ENCODE data around the gene POLD1. TPM values are rescaled to one million over a fixed set of nuclear protein-coding genes. Genes with fewer than 3 reads are reported as not detected.
A peak's percentile ranks its signal among the peaks of the same experiment; 100 is the strongest.
"Not testable (repeated sequence)": the region's sequence is repeated elsewhere in the genome, so short reads cannot be mapped to it uniquely, and the experiment has no call there.

Gene POLD1
- total RNA-seq (10 to 100 TPM in 8 of 9 donors, 1 to 10 TPM in 1; 8.4 to 59.0 (median 15.7) TPM), polyA plus RNA-seq (10 to 100 TPM in 2 of 3 donors, 1 to 10 TPM in 1; 1.9 to 93.9 (median 40.1) TPM)
- long read RNA-seq, donor 1, partial matches to known transcripts: 0 of 3 reads
- long read RNA-seq, donor 1, other reads (novel, unspliced or antisense): 0 of 3 reads
- long read RNA-seq, donor 2, partial matches to known transcripts: 0 of 2 reads
- long read RNA-seq, donor 2, other reads (novel, unspliced or antisense): 0 of 2 reads
- long read RNA-seq, donor 3, partial matches to known transcripts: 0 of 1 reads
- long read RNA-seq, donor 3, other reads (novel, unspliced or antisense): 0 of 1 reads
- long read RNA-seq, donor 4, partial matches to known transcripts: 1 of 4 reads
- long read RNA-seq, donor 4, other reads (novel, unspliced or antisense): 2 of 4 reads
- long read RNA-seq, donor 5, transcript POLD1-201 (27 exons, 3,444 nt): major isoform, 33 of 54 reads
- long read RNA-seq, donor 5, partial matches to known transcripts: 8 of 54 reads
- long read RNA-seq, donor 5, other reads (novel, unspliced or antisense): 11 of 54 reads
- long read RNA-seq, donor 6, partial matches to known transcripts: 0 of 2 reads
- long read RNA-seq, donor 6, other reads (novel, unspliced or antisense): 0 of 2 reads
- long read RNA-seq, donor 7, partial matches to known transcripts: 0 of 2 reads
- long read RNA-seq, donor 7, other reads (novel, unspliced or antisense): 0 of 2 reads
- long read RNA-seq, donor 8, partial matches to known transcripts: 0 of 1 reads
- long read RNA-seq, donor 8, other reads (novel, unspliced or antisense): 0 of 1 reads
- long read RNA-seq, donor 9: 0 reads
- long read RNA-seq, donor 10, partial matches to known transcripts: 0 of 1 reads
- long read RNA-seq, donor 10, other reads (novel, unspliced or antisense): 0 of 1 reads

DNA sequence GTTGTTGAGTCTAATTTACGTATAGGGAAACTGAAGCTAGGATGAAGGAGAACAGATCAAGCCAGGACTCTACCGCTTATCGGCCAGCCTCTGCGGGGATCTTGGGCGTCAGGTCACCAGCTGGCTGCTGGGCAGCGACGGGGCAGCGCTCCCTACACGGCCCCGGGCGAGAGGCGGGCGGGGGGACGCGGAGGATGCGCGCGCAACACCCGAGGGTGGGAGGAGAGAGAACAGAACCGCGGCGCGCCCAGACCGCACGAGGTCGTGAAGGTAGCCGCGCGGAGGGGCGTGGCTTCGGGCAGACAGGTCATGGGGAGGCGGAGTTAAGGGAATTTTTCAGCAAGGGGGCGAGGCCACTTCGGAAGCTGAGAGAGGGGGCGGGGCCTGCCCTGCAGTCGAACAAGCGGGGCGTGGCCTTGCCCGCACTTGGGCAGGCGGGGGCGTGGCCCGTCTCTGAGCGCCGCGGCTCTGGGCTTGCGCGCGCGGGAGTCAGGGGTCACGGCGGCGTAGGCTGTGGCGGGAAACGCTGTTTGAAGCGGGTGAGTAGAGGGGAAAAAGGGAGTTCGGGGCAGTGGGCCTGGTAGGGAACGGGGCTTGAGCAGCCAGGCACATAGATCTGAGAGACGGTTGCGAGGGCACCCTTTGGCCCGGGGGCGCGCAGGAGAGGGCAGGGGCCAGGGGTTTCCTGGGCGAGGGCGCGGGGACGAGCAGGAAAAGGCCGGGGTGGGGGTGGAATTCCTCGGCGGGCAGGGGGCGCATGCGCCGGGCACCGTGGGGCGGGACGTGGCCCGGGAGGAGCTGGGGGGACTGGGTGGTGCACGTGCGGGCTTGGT lies at the start of gene POLD1:
Gene POLD1 (plus strand): TSS at position 496 of the 833 bp plus-strand sequence. CDS start 14,505 bp downstream, outside the sequence.
- peak within 1 kb of the TSS; percentile 47 to 81 (median 73) for H3K27ac ChIP-seq
- intact Hi-C loops (cut with DNase I): no loop called here
- peak within 1 kb of the TSS; percentile 22 to 52 (median 44) for H3K4me3 ChIP-seq
- no peaks in the 10 kb centered on the region for H3K27me3 ChIP-seq
- TF ChIP-seq, protein P1, sequence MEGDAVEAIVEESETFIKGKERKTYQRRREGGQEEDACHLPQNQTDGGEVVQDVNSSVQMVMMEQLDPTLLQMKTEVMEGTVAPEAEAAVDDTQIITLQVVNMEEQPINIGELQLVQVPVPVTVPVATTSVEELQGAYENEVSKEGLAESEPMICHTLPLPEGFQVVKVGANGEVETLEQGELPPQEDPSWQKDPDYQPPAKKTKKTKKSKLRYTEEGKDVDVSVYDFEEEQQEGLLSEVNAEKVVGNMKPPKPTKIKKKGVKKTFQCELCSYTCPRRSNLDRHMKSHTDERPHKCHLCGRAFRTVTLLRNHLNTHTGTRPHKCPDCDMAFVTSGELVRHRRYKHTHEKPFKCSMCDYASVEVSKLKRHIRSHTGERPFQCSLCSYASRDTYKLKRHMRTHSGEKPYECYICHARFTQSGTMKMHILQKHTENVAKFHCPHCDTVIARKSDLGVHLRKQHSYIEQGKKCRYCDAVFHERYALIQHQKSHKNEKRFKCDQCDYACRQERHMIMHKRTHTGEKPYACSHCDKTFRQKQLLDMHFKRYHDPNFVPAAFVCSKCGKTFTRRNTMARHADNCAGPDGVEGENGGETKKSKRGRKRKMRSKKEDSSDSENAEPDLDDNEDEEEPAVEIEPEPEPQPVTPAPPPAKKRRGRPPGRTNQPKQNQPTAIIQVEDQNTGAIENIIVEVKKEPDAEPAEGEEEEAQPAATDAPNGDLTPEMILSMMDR (IDR thresholded peaks at IDR 0.05): no peak
- TF ChIP-seq POLR2A (IDR thresholded peaks at IDR 0.05): peak in 1 of 2 donors; percentile 45
- WGBS, 4 donors: 0 to 1% (median 1%) methylated on average over 16 to 78 of the region's 78 CpGs
- H3K36me3 ChIP-seq (replicated peaks in 1 of 2): peaks cover 0 to 39% of the 10 kb centered on the region in 2 donors
- peak; percentile 98 to 100 (median 99) for DNase-seq
- H3K9me3 ChIP-seq (replicated peaks in 1 of 3): no peaks in the 10 kb centered on the region
- peaks cover 8 to 17% of the 10 kb centered on the region in 2 donors for H3K4me1 ChIP-seq (replicated peaks in 1 of 2)

DNA sequence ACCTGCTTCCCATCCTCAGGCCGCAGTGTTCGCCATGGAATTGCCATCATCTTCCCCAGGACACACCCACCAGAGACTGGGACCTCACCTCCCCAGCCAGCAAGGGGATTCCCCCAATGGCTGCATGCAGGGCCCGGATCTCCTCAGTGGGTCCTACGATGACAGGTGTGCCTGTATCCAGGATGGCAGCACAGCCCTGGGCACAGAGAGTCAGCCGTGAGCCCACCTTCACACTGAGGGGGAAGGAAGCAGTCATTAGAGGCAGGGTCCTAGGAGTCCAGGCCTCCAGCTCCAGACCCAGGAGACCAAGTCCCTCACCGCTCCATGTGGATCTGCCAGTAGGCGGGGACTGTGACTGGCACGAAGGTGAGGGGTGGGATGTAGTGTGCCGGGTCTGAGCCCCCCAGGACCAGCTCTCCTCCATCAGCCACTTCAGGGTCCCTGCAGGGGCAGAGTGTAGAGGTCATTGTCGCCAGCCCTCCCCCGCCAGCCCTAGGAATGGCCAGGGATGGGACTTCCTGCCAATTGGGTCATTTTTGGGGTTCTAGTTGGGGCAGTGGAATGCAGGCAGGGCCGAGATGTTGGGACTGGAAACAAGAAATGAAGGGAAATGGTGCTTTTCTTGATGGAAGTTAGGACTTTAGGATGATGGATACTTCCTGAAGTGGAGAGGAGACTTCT lies 49.3 kb upstream of the POLD1 start:
- no peak overlapping the region for H3K4me3 ChIP-seq
- no peak for TF ChIP-seq POLR2A (IDR thresholded peaks at IDR 0.05)
- TF ChIP-seq, protein P1 (IDR thresholded peaks at IDR 0.05): no peak
- no peak overlapping the region for H3K27ac ChIP-seq
- H3K27me3 ChIP-seq: peaks cover 6% of the 10 kb centered on the region
- WGBS, 4 donors: 89 to 96% (median 94%) methylated on average over 9 to 12 of the region's 12 CpGs
- H3K36me3 ChIP-seq (replicated peaks in 1 of 2): no peaks in the 10 kb centered on the region
- DNase-seq: no peak
- no peaks in the 10 kb centered on the region for H3K9me3 ChIP-seq (replicated peaks in 1 of 3)
- peaks cover 4 to 7% of the 10 kb centered on the region in 2 donors for H3K4me1 ChIP-seq (replicated peaks in 1 of 2)
- intact Hi-C loops (cut with DNase I): no loop called here

GRCh38 chr19:50337031-50337430 lies 47.1 kb upstream of the POLD1 start:
- intact Hi-C loops (cut with DNase I); DNase-seq; H3K36me3 ChIP-seq (replicated peaks in 1 of 2): not testable (repeated sequence)

GRCh38 chr19:50340331-50340730 lies 43.8 kb upstream of the POLD1 start:
- Histone ChIP-seq H3K4me3 (no peak overlapping the region), H3K27me3 (no peaks in the 10 kb centered on the region), H3K36me3 (replicated peaks in 1 of 2) (no peaks in the 10 kb centered on the region), H3K4me1 (replicated peaks in 1 of 2) (no peaks in the 10 kb centered on the region), H3K9me3 (replicated peaks in 1 of 3) (no peaks in the 10 kb centered on the region), H3K27ac (no peak overlapping the region)
- DNase-seq: no peak
- TF ChIP-seq POLR2A (IDR thresholded peaks at IDR 0.05): no peak
- TF ChIP-seq, protein P1 (IDR thresholded peaks at IDR 0.05): no peak
- intact Hi-C loops (cut with DNase I): no loop called here

More at GRCh38 chr19:50337031-50337430, 47.1 kb upstream of the POLD1 start:
- not testable (repeated sequence) for H3K4me3 ChIP-seq; H3K9me3 ChIP-seq (replicated peaks in 1 of 3); H3K4me1 ChIP-seq (replicated peaks in 1 of 2); H3K27ac ChIP-seq; H3K27me3 ChIP-seq
- 72 to 80% (median 75%) methylated on average over 5 to 6 of the region's 6 CpGs for WGBS, 4 donors
